Measurements from ENCODE around the gene ARL2. TPM values are rescaled to one million over a fixed set of nuclear protein-coding genes. Genes with fewer than 3 reads are reported as not detected.

ARL2 gene
- total RNA-seq, 1 donor from 2014 or later = 47.6 TPM

GRCh38 chr11:65063532-65063931 lies 49.6 kb downstream of the ARL2 start:
- FAIRE-seq = no peak

GRCh38 chr11:65064847-65065240 lies 50.9 kb downstream of the ARL2 start:
- Histone ChIP-seq H3K9me3 (ENCODE audit: insufficient read depth, low read depth, low read length) (no peaks in the 10 kb centered on the region), H4K20me1 (ENCODE audit: insufficient read depth, low read length) (no peaks in the 10 kb centered on the region), H3K4me1 (ENCODE audit: insufficient read depth, low read length) (no peaks in the 10 kb centered on the region), H3K79me2 (ENCODE audit: insufficient read depth, low read length) (no peaks in the 10 kb centered on the region), H3K9ac (ENCODE audit: low read length) (no peak overlapping the region), H3K36me3 (ENCODE audit: insufficient read depth, low read length) (no peaks in the 10 kb centered on the region), H3K27me3 (ENCODE audit: insufficient read depth, low read length) (no peaks in the 10 kb centered on the region), H2AFZ (ENCODE audit: low read depth, low read length) (no peak overlapping the region), H3K27ac (ENCODE audit: low read depth, low read length) (no peak overlapping the region), H3K4me2 (ENCODE audit: low read length) (no peak overlapping the region), H3K4me3 (ENCODE audit: insufficient read depth, low read depth, low read length) (no peak overlapping the region)
- TF ChIP-seq CTCF (IDR thresholded peaks at IDR 0.05; ENCODE audit: insufficient read depth, low read depth, low read length) (no peak), EZH2 (IDR thresholded peaks at IDR 0.05; ENCODE audit: insufficient read depth, low read length) (no peak)
- peaks cover 9% of the 10 kb centered on the region for H3K4me1 Mint-ChIP-seq (ENCODE audit: low read depth, unreplicated experiment)
- H3K27me3 Mint-ChIP-seq (ENCODE audit: low read depth, unreplicated experiment) = peaks cover 19% of the 10 kb centered on the region
- DNase-seq (ENCODE audit: low read depth) (no peak), FAIRE-seq (no peak)
- no peak overlapping the region for H3K4me3 Mint-ChIP-seq (ENCODE audit: unreplicated experiment)
- no peaks in the 10 kb centered on the region for H3K9me3 Mint-ChIP-seq (ENCODE audit: unreplicated experiment)
- H3K27ac Mint-ChIP-seq (ENCODE audit: unreplicated experiment) = no peak overlapping the region
- H3K36me3 Mint-ChIP-seq (ENCODE audit: low read depth, unreplicated experiment) = no peaks in the 10 kb centered on the region

More at GRCh38 chr11:65063532-65063931, 49.6 kb downstream of the ARL2 start:
- Histone ChIP-seq H3K9ac (ENCODE audit: low read length) (no peak overlapping the region), H3K9me3 (ENCODE audit: insufficient read depth, low read depth, low read length) (no peaks in the 10 kb centered on the region), H3K4me3 (ENCODE audit: insufficient read depth, low read depth, low read length) (no peak overlapping the region), H2AFZ (ENCODE audit: low read depth, low read length) (no peak overlapping the region), H3K27me3 (ENCODE audit: insufficient read depth, low read length) (no peaks in the 10 kb centered on the region), H4K20me1 (ENCODE audit: insufficient read depth, low read length) (no peaks in the 10 kb centered on the region), H3K79me2 (ENCODE audit: insufficient read depth, low read length) (no peaks in the 10 kb centered on the region), H3K4me2 (ENCODE audit: low read length) (no peak overlapping the region), H3K4me1 (ENCODE audit: insufficient read depth, low read length) (no peaks in the 10 kb centered on the region), H3K36me3 (ENCODE audit: insufficient read depth, low read length) (no peaks in the 10 kb centered on the region), H3K27ac (ENCODE audit: low read depth, low read length) (no peak overlapping the region)
- Mint-ChIP-seq H3K27ac (ENCODE audit: unreplicated experiment) (no peak overlapping the region), H3K4me1 (ENCODE audit: low read depth, unreplicated experiment) (peaks cover 9% of the 10 kb centered on the region), H3K36me3 (ENCODE audit: low read depth, unreplicated experiment) (peaks cover 3% of the 10 kb centered on the region), H3K4me3 (ENCODE audit: unreplicated experiment) (no peak overlapping the region), H3K27me3 (ENCODE audit: low read depth, unreplicated experiment) (peaks cover 27% of the 10 kb centered on the region), H3K9me3 (ENCODE audit: unreplicated experiment) (no peaks in the 10 kb centered on the region)
- no peak for TF ChIP-seq EZH2 (IDR thresholded peaks at IDR 0.05; ENCODE audit: insufficient read depth, low read length)
- TF ChIP-seq CTCF (IDR thresholded peaks at IDR 0.05; ENCODE audit: insufficient read depth, low read depth, low read length) = no peak
- DNase-seq (ENCODE audit: low read depth) = no peak

GRCh38 chr11:65065851-65066250 lies 51.9 kb downstream of the ARL2 start:
- Histone ChIP-seq H3K9me3 (ENCODE audit: insufficient read depth, low read depth, low read length) (no peaks in the 10 kb centered on the region), H4K20me1 (ENCODE audit: insufficient read depth, low read length) (no peaks in the 10 kb centered on the region), H3K4me3 (ENCODE audit: insufficient read depth, low read depth, low read length) (no peak overlapping the region), H3K27ac (ENCODE audit: low read depth, low read length) (no peak overlapping the region), H3K4me2 (ENCODE audit: low read length) (no peak overlapping the region), H3K79me2 (ENCODE audit: insufficient read depth, low read length) (no peaks in the 10 kb centered on the region), H3K36me3 (ENCODE audit: insufficient read depth, low read length) (no peaks in the 10 kb centered on the region), H2AFZ (ENCODE audit: low read depth, low read length) (no peak overlapping the region), H3K9ac (ENCODE audit: low read length) (no peak overlapping the region), H3K27me3 (ENCODE audit: insufficient read depth, low read length) (no peaks in the 10 kb centered on the region), H3K4me1 (ENCODE audit: insufficient read depth, low read length) (no peaks in the 10 kb centered on the region)
- H3K27me3 Mint-ChIP-seq (ENCODE audit: low read depth, unreplicated experiment) = peaks cover 16% of the 10 kb centered on the region
- DNase-seq (ENCODE audit: low read depth) (no peak), FAIRE-seq (no peak)
- H3K27ac Mint-ChIP-seq (ENCODE audit: unreplicated experiment) = no peak overlapping the region
- no peak overlapping the region for H3K4me3 Mint-ChIP-seq (ENCODE audit: unreplicated experiment)
- H3K36me3 Mint-ChIP-seq (ENCODE audit: low read depth, unreplicated experiment) = no peaks in the 10 kb centered on the region
- H3K4me1 Mint-ChIP-seq (ENCODE audit: low read depth, unreplicated experiment) = peaks cover 2% of the 10 kb centered on the region
- no peak for TF ChIP-seq CTCF (IDR thresholded peaks at IDR 0.05; ENCODE audit: insufficient read depth, low read depth, low read length)
- H3K9me3 Mint-ChIP-seq (ENCODE audit: unreplicated experiment) = no peaks in the 10 kb centered on the region

Measured in astrocyte (in vitro differentiated cells and primary cell).